Renal cortical epithelial cell (primary cell): ENCODE data around the gene CHAF1B. TPM values are rescaled to one million over a fixed set of nuclear protein-coding genes. Genes with fewer than 3 reads are reported as not detected.
"Not testable (repeated sequence)": the region's sequence is repeated elsewhere in the genome, so short reads cannot be mapped to it uniquely, and the experiment has no call there.

Source experiments
- DNase-seq: peaks from one replicate; pipeline ENCODE4 v3.0.0-alpha.2; 2011; ENCODE audit warnings: low read depth
- total RNA-seq: library from RNA; depleted of rRNA; stranded (reverse); fragments of >200 nt; gene quantifications from 2 replicates; pipeline ENCODE4 v1.2.3, GENCODE V29; 2014

CHAF1B gene
- total RNA-seq, 1 donor from 2014 or later = 0.70 TPM

GRCh38 chr21:36388096-36388495, 2.9 kb downstream of the CHAF1B start:
- DNase-seq = no peak

- peak; percentile 65 for DNase-seq
Measured at GRCh38 chr21:36388835-36389234, 3.6 kb downstream of the CHAF1B start.

- DNase-seq = not testable (repeated sequence)
Measured at GRCh38 chr21:36391649-36392048, 6.5 kb downstream of the CHAF1B start.

- DNase-seq = no peak
Measured at GRCh38 chr21:36395353-36396111, 10.3 kb downstream of the CHAF1B start.

- no peak for DNase-seq
Measured at GRCh38 chr21:36396325-36396724, 11.1 kb downstream of the CHAF1B start.

- no peak for DNase-seq
Measured at GRCh38 chr21:36396971-36397370, 11.8 kb downstream of the CHAF1B start.

GRCh38 chr21:36397606-36398005, 12.4 kb downstream of the CHAF1B start:
- DNase-seq = no peak

- DNase-seq = not testable (repeated sequence)
Measured at GRCh38 chr21:36399736-36400135, 14.5 kb downstream of the CHAF1B start.

- no peak for DNase-seq
Measured at GRCh38 chr21:36400719-36401118, 15.5 kb downstream of the CHAF1B start.

GRCh38 chr21:36402339-36402738, 17.1 kb downstream of the CHAF1B start:
- DNase-seq = no peak

GRCh38 chr21:36403713-36404112, 18.5 kb downstream of the CHAF1B start:
- no peak for DNase-seq

- no peak for DNase-seq
Measured at GRCh38 chr21:36408568-36408967, 23.4 kb downstream of the CHAF1B start.

- DNase-seq = no peak
Measured at GRCh38 chr21:36411301-36411700, 26.1 kb downstream of the CHAF1B start.

- no peak for DNase-seq
Measured at GRCh38 chr21:36412916-36413315, 27.7 kb downstream of the CHAF1B start.

- no peak for DNase-seq
Measured at GRCh38 chr21:36415375-36415774, 30.2 kb downstream of the CHAF1B start.

- no peak for DNase-seq
Measured at GRCh38 chr21:36419241-36419640, 34.0 kb downstream of the CHAF1B start.

GRCh38 chr21:36419996-36420395, 34.8 kb downstream of the CHAF1B start:
- peak; percentile 88 for DNase-seq

GRCh38 chr21:36420571-36421339, 35.6 kb downstream of the CHAF1B start:
- no peak for DNase-seq

- DNase-seq = peak; percentile 53
Measured at GRCh38 chr21:36422279-36423098, 37.3 kb downstream of the CHAF1B start.

GRCh38 chr21:36423771-36424433, 38.7 kb downstream of the CHAF1B start:
- DNase-seq = no peak

- peak; percentile 47 for DNase-seq
Measured at GRCh38 chr21:36424592-36424991, 39.4 kb downstream of the CHAF1B start.

GRCh38 chr21:36425286-36425685, 40.1 kb downstream of the CHAF1B start:
- no peak for DNase-seq
